Measurements from ENCODE around the gene GIT1. TPM values are rescaled to one million over a fixed set of nuclear protein-coding genes. Genes with fewer than 3 reads are reported as not detected.

GIT1 gene
- total and polyA plus RNA-seq, 4 donors: 2.2 to 11.1 (median 4.9) TPM

DNA sequence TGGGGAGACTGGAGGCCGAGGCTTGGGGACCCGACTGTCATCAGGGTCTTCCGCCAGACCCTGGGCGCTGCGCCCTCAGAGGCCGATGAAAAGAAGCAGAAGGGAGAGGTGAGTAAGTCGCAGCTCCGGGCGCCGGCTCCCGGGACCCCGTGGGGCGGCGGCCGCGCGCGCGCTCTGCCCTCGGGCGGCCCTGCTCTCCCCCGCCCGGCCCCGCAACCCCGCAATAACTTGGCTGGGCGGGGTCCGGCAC is 22.2 kb downstream of the GIT1 start:
- Histone ChIP-seq H3K27me3 (ENCODE audit: control insufficient read depth in 4 of 4, insufficient read depth in 4 of 4, low read length in 3 of 4) (no peaks in the 10 kb centered on the region), H3K4me3 (ENCODE audit: low read depth in 1 of 3, low read length in 3 of 3) (peak overlapping the region; percentile 67 to 92 (median 77)), H3K9ac (ENCODE audit: low read depth in 1 of 2, low read length in 2 of 2) (peak overlapping the region in 1 of 2 donors; percentile 87), H3K4me1 (ENCODE audit: control insufficient read depth in 4 of 4, insufficient read depth in 4 of 4, low read length in 3 of 4) (peaks cover 9 to 65% (median 50%) of the 10 kb centered on the region in 4 donors), H3K9me3 (ENCODE audit: control insufficient read depth in 4 of 4, low read length in 3 of 4) (no peaks in the 10 kb centered on the region), H3K27ac (ENCODE audit: low read depth in 1 of 2, low read length in 2 of 2) (peak overlapping the region; percentile 87 to 91), H3K36me3 (ENCODE audit: control insufficient read depth in 4 of 4, insufficient read depth in 3 of 4, low read depth in 1 of 4, low read length in 3 of 4) (peaks cover 0 to 7% (median 1%) of the 10 kb centered on the region in 4 donors)
- no peak for DNase-seq (ENCODE audit: low spot score)
- TF ChIP-seq JUND (IDR thresholded peaks at IDR 0.05) (no peak), REST (IDR thresholded peaks at IDR 0.05) (no peak), ATF3 (IDR thresholded peaks at IDR 0.05) (no peak), MAX (IDR thresholded peaks at IDR 0.05) (no peak), YY1 (IDR thresholded peaks at IDR 0.05) (no peak), RAD21 (IDR thresholded peaks at IDR 0.05) (no peak), TAF1 (conservative IDR thresholded peaks at IDR 0.05) (no peak), FOXA1 (IDR thresholded peaks at IDR 0.05) (no peak), EGR1 (IDR thresholded peaks at IDR 0.05; ENCODE audit: low read depth in 2 of 2) (no peak), GABPA (IDR thresholded peaks at IDR 0.05 in 1 of 2, conservative IDR thresholded peaks at IDR 0.05 in 1 of 2) (no peak)
- under 1% methylated on average over 27 of the region's 27 CpGs for WGBS

DNA sequence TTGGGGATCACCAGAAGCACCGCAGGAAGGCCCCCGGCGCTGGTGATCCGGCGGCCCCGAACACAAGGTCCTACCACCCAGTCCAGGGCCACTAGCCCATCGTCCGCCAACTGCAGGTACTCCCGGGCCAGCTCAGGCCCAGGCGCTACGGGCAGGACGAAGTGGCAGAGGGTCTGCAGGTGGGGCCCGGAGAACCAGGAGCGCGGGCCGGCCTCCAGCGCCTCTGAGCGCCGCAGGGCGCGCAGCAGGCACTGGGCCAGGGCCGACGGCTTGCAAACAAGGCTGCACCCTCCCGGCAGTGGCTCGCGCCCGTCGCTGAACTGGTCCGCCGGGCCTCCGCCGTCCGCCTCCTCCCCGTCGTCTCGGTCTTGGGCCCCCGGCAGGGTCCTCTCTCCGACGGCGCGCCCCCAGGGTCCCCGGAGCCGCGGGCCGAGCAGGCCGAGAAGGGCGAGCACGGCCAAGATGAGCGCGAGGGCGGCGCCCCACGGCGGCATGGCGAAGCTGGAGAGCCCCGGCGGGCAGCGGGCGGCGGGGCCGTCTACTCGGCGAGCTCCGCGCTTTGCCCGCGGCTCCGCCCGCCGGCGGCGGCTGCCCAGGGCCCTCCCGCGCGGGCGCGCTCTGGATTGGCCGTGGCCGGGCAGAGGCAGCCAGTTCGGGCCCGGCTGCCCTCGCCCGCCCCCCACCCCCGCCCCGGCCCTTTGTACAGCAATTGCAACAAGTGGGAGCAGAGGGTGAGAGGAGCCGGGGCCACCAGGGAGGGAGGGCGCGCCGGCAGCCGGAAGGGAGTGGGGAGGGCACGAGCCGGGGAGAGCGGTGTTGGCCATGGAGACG is 22.8 kb downstream of the GIT1 start, which contains the start of gene ABHD15:
ABHD15 (minus strand) TSS at position 565 of the 831 bp plus-strand sequence; CDS start at position 494, 71 bp downstream.
- Histone ChIP-seq H3K9ac (ENCODE audit: low read depth in 1 of 2, low read length in 2 of 2) (peak within 1 kb of the TSS; percentile 77 to 87), H3K4me1 (ENCODE audit: control insufficient read depth in 4 of 4, insufficient read depth in 4 of 4, low read length in 3 of 4) (peaks cover 6 to 65% (median 48%) of the 10 kb centered on the region in 4 donors), H3K27ac (ENCODE audit: low read depth in 1 of 2, low read length in 2 of 2) (peak within 1 kb of the TSS; percentile 87 to 91), H3K36me3 (ENCODE audit: control insufficient read depth in 4 of 4, insufficient read depth in 3 of 4, low read depth in 1 of 4, low read length in 3 of 4) (peaks cover 0 to 9% (median 1%) of the 10 kb centered on the region in 4 donors), H3K9me3 (ENCODE audit: control insufficient read depth in 4 of 4, low read length in 3 of 4) (no peaks in the 10 kb centered on the region), H3K27me3 (ENCODE audit: control insufficient read depth in 4 of 4, insufficient read depth in 4 of 4, low read length in 3 of 4) (no peaks in the 10 kb centered on the region), H3K4me3 (ENCODE audit: low read depth in 1 of 3, low read length in 3 of 3) (peak within 1 kb of the TSS; percentile 67 to 92 (median 77))
- 1% methylated on average over 94 of the region's 94 CpGs for WGBS
- DNase-seq (ENCODE audit: low spot score): peak; percentile 66
- no peak for TF ChIP-seq GABPA (IDR thresholded peaks at IDR 0.05 in 1 of 2, conservative IDR thresholded peaks at IDR 0.05 in 1 of 2)
- peak; percentile 24 for TF ChIP-seq SP1 (IDR thresholded peaks at IDR 0.05)
- no peak for TF ChIP-seq YY1 (IDR thresholded peaks at IDR 0.05)
- TF ChIP-seq JUND (IDR thresholded peaks at IDR 0.05): no peak
- TF ChIP-seq HNF4A (conservative IDR thresholded peaks at IDR 0.05): no peak
- no peak for TF ChIP-seq TAF1 (conservative IDR thresholded peaks at IDR 0.05)
